ENCODE measurements around the gene UNKL.

Gene UNKL

DNA sequence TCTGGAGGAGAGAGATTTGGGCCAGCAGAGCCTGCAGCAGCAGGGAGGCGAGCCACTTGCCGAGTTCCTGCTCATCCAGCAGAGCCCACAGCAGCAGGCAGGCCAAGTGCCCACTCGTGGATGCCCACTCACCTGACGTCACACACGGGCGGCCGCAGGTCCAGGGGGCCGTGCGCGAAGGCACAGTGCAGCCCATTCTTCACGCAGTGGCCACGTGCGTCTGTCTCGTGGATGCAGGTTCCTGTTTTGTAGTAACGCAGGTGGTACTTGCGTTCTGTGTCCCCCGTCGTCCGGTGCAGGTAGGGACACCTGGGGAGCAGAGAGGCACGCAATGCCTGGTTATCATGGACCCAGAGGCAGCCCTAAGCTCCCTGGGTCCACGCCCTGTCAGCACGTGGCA, 11.5 kb downstream of the UNKL start:
- H3K4me1 ChIP-seq (ENCODE audit: control insufficient read depth, insufficient read depth, low read length) = peaks cover 3% of the 10 kb centered on the region
- no peak for TF ChIP-seq ZNF48 (tag by site-specific recombination; IDR thresholded peaks at IDR 0.05)
- TF ChIP-seq ZNF791 (tag by site-specific recombination; IDR thresholded peaks at IDR 0.05) = no peak
- CTCF ChIA-PET = no interaction called here
- H3K9me3 ChIP-seq (ENCODE audit: control insufficient read depth, insufficient read depth, low read depth, low read length) = no peaks in the 10 kb centered on the region
- H3K4me3 ChIP-seq (ENCODE audit: low read depth, low read length) = no peak overlapping the region
- H3K27ac ChIP-seq (ENCODE audit: extremely low read depth, low read depth, low read length) = no peak overlapping the region
- POLR2A ChIA-PET = no interaction called here
- H3K36me3 ChIP-seq (ENCODE audit: control insufficient read depth in 2 of 2, insufficient read depth in 1 of 2, low read length in 2 of 2) = peaks cover 0 to 45% of the 10 kb centered on the region in 2 experiments; a peak in 2 of 3 replicates

DNA sequence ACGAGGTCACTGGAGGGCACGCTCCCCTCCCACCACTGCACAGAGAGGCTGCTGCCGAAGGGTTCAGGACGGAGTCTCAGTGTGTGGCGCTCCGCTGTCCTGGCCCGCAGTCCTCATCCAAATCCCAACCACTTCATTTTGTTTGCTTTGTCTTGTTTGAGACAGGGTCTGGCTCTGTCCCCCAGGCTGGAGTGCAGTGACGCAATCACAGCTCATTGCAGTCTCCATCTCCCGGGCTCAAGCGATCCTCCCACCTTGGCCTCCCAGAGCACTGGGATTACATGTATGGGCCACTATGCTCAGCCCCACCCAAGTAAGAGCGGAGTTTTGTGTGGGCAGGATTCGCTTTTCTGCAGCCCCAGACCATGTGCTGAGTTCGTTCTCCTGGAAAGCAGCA, 12.7 kb downstream of the UNKL start:
- Histone ChIP-seq H3K36me3 (ENCODE audit: control insufficient read depth in 2 of 2, insufficient read depth in 1 of 2, low read length in 2 of 2) (peaks cover 0 to 49% of the 10 kb centered on the region in 2 experiments; a peak in 2 of 3 replicates), H3K4me3 (ENCODE audit: low read depth, low read length) (no peak overlapping the region), H3K9me3 (ENCODE audit: control insufficient read depth, insufficient read depth, low read depth, low read length) (no peaks in the 10 kb centered on the region), H3K27ac (ENCODE audit: extremely low read depth, low read depth, low read length) (no peak overlapping the region), H3K4me1 (ENCODE audit: control insufficient read depth, insufficient read depth, low read length) (no peaks in the 10 kb centered on the region)
- TF ChIP-seq ZBTB20 (tag by site-specific recombination; IDR thresholded peaks at IDR 0.05) (no peak), ZNF768 (tag by site-specific recombination; IDR thresholded peaks at IDR 0.05) (no peak), ZNF555 (tag by site-specific recombination; conservative IDR thresholded peaks at IDR 0.05) (no peak), ZNF561 (tag by site-specific recombination; IDR thresholded peaks at IDR 0.05; ENCODE audit: borderline replicate concordance) (no peak), ZNF211 (tag by site-specific recombination; IDR thresholded peaks at IDR 0.05; ENCODE audit: low read depth) (no peak), ZNF670 (tag by site-specific recombination; IDR thresholded peaks at IDR 0.05; ENCODE audit: low read depth) (no peak), ZNF701 (tag by site-specific recombination; IDR thresholded peaks at IDR 0.05) (no peak), ZNF549 (tag by site-specific recombination; IDR thresholded peaks at IDR 0.05) (no peak), ZNF311 (tag by site-specific recombination; IDR thresholded peaks at IDR 0.05; ENCODE audit: borderline replicate concordance) (no peak)
- TF ChIP-seq, protein P1, sequence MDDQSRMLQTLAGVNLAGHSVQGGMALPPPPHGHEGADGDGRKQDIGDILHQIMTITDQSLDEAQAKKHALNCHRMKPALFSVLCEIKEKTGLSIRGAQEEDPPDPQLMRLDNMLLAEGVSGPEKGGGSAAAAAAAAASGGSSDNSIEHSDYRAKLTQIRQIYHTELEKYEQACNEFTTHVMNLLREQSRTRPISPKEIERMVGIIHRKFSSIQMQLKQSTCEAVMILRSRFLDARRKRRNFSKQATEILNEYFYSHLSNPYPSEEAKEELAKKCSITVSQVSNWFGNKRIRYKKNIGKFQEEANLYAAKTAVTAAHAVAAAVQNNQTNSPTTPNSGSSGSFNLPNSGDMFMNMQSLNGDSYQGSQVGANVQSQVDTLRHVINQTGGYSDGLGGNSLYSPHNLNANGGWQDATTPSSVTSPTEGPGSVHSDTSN (CRISPR knock-in tag; IDR thresholded peaks at IDR 0.05) = no peak
- TF ChIP-seq, protein P2, sequence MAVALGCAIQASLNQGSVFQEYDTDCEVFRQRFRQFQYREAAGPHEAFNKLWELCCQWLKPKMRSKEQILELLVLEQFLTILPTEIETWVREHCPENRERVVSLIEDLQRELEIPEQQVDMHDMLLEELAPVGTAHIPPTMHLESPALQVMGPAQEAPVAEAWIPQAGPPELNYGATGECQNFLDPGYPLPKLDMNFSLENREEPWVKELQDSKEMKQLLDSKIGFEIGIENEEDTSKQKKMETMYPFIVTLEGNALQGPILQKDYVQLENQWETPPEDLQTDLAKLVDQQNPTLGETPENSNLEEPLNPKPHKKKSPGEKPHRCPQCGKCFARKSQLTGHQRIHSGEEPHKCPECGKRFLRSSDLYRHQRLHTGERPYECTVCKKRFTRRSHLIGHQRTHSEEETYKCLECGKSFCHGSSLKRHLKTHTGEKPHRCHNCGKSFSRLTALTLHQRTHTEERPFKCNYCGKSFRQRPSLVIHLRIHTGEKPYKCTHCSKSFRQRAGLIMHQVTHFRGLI (tag by site-specific recombination; IDR thresholded peaks at IDR 0.05) = no peak
- TF ChIP-seq, protein P3, sequence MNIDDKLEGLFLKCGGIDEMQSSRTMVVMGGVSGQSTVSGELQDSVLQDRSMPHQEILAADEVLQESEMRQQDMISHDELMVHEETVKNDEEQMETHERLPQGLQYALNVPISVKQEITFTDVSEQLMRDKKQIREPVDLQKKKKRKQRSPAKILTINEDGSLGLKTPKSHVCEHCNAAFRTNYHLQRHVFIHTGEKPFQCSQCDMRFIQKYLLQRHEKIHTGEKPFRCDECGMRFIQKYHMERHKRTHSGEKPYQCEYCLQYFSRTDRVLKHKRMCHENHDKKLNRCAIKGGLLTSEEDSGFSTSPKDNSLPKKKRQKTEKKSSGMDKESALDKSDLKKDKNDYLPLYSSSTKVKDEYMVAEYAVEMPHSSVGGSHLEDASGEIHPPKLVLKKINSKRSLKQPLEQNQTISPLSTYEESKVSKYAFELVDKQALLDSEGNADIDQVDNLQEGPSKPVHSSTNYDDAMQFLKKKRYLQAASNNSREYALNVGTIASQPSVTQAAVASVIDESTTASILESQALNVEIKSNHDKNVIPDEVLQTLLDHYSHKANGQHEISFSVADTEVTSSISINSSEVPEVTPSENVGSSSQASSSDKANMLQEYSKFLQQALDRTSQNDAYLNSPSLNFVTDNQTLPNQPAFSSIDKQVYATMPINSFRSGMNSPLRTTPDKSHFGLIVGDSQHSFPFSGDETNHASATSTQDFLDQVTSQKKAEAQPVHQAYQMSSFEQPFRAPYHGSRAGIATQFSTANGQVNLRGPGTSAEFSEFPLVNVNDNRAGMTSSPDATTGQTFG (tag by site-specific recombination; IDR thresholded peaks at IDR 0.05; ENCODE audit: borderline replicate concordance) = no peak
- TF ChIP-seq, protein P4, sequence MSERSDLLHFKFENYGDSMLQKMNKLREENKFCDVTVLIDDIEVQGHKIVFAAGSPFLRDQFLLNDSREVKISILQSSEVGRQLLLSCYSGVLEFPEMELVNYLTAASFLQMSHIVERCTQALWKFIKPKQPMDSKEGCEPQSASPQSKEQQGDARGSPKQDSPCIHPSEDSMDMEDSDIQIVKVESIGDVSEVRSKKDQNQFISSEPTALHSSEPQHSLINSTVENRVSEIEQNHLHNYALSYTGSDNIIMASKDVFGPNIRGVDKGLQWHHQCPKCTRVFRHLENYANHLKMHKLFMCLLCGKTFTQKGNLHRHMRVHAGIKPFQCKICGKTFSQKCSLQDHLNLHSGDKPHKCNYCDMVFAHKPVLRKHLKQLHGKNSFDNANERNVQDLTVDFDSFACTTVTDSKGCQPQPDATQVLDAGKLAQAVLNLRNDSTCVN (tag by site-specific recombination; optimal IDR thresholded peaks at IDR 0.05) = no peak
- TF ChIP-seq, protein P5, sequence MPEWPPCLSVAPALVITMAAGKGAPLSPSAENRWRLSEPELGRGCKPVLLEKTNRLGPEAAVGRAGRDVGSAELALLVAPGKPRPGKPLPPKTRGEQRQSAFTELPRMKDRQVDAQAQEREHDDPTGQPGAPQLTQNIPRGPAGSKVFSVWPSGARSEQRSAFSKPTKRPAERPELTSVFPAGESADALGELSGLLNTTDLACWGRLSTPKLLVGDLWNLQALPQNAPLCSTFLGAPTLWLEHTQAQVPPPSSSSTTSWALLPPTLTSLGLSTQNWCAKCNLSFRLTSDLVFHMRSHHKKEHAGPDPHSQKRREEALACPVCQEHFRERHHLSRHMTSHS (tag by site-specific recombination; IDR thresholded peaks at IDR 0.05) = no peak
- POLR2A ChIA-PET = interaction anchor here (0.5 kb wide), 1 partner anchor 538 kb away, joined by 4 read pairs; no protein-coding TSS in a partner anchor
- CTCF ChIA-PET = interaction anchor here (0.9 kb wide), 1 partner anchor 11 kb away, joined by 3 read pairs; no protein-coding TSS in a partner anchor
